C4-2B (cell line): ENCODE data around the gene HCCS.

Source experiments
- H3K27ac ChIP-seq: fragments of 450-650 bp; 2 replicates; pipeline ENCODE4 v1.5.1; 2017
- CTCF ChIP-seq: fragments of 450-650 bp; conservative IDR thresholded peaks from 2 replicates; pipeline ENCODE4 v1.5.1; 2017; ENCODE audit warnings: mild to moderate bottlenecking
- ZFX ChIP-seq: fragments of 450-650 bp; IDR thresholded peaks from 2 replicates; pipeline ENCODE4 v1.6.1; 2017

Gene HCCS

DNA sequence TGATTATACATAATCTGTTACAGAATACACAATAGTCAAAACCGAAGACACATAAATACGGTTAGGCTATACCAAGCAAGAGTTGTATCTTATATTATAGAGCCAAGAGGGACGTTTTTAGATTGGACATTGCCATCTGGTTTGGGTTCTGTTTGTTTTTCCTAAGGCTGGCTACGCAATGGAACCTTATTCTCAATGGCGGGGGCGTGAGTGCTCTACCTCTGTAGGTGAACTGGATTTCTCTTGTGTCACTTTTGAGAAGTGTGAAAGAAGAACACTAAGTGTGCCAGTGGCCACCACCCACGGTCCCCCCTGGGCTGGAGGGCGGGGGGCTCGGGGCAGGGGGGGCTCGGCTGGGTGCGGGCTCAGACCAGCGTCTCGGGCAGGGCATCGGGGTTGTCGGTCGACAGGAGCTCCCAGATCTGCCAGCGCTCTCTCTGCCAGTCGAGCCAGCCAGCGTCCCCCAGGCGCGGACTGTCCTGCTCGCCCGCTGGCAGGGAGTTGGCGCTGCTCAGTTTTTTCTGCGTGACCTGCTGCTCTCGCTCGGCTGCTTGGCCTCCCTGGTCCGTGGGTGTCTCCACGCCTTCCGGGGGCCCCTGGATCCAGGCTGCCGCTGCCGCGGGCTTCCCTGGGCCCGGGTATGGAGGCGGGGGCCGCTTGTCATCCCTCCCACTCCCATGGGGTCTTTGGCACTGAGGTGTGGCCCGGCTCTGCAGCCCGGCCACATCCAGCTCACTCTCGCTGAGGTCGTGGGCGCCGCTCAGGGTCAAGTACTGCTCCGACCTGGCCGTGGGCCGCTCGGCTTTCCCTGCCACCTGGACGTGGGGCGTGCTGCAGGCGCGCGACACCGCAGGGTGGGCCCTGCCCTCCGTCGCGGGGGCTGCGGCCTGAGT, 27.6 kb downstream of the HCCS start:
- H3K27ac ChIP-seq, result no peak overlapping the region
- TF ChIP-seq CTCF, result no peak

DNA sequence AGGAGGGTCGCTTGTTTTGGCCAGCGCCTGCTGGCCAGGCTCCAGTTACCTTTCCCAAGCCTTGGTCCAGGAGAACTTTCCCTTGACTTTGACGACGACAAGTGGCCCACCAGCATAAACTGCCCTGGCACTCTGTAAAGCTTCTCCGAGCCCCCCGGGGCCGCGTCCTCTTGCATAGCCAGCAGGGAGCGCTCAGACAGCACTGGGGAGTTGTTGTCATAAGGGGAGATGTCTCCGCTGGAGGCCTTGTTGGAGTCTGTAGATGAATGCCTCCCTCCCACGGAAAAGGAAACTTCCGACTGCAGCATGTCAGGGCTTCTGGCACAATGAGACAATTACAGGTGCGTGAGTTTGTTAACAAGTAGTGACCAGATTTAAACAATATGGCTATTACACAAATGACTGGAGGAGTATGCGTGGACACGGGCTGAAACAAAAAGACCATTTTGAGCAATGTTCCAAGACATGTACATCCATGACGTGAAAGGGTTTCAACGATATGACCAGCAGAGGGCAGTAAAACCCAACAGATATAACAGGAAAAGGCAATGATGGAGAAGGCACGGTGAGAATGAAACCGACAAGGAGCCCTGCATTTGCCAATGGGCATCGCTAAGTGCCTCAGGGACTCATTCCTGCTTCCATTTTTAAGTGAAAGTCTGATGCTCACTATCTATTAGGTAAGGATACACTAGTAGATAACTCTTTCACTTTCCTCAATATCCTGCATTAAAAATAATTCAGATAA, 33.0 kb downstream of the HCCS start:
- TF ChIP-seq CTCF (peak; percentile 64), ZFX (no peak)
- peak overlapping the region; percentile 31 for H3K27ac ChIP-seq

- TF ChIP-seq CTCF (no peak), ZFX (no peak)
- H3K27ac ChIP-seq, result peak overlapping the region; percentile 56
These were observed 35.3 kb downstream of the HCCS start for GRCh38 chrX:11146411-11146810.

DNA sequence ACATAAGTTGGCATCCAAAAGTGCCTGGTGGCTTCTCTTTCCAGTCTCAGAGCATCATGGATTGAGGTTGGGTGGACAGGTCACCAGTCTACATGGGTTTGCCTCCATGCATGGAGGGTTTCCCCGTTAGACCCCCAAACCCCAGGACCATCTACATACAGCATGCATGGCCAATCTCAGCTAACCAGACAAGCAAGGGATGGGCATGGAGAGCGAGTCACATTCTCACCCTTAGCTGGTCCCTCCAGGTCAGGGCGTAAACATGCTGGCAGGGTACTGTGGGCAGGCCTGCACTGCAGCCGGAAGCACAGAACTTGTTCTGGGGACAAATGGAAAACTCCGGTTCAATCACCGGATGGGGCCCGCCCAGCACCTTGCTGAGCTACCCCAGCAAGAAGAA, 37.3 kb downstream of the HCCS start:
- TF ChIP-seq CTCF (no peak), ZFX (no peak)
- H3K27ac ChIP-seq, result no peak overlapping the region

GRCh38 chrX:11151799-11152559, 40.8 kb downstream of the HCCS start:
- no peak for TF ChIP-seq ZFX
- TF ChIP-seq CTCF, result no peak
- no peak overlapping the region for H3K27ac ChIP-seq

DNA sequence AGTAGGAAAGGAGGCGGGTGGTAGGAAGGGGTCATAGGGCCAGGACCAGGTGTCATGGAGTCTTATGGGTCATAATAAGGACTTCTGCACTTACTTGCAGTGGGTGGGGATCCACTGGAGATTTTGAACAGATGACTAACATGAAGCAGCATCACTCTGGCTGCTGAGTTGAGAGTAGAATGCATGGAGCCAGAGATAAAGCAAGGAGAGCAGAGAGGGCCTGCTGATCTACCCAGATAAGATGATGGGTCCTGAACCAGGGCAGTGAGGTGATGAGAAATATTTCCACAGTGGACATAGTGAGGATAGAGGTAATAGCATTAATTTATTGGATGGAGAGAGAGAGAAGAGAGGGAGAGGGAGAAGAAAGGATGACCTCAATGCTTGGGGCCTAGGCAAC, 48.0 kb downstream of the HCCS start:
- H3K27ac ChIP-seq, result no peak overlapping the region
- TF ChIP-seq CTCF, result no peak
- TF ChIP-seq ZFX, result no peak
